Fibroblast of lung (primary cell): ENCODE data around the gene MREG. TPM values are rescaled to one million over a fixed set of nuclear protein-coding genes. Genes with fewer than 3 reads are reported as not detected.

Source experiments
- DNase-seq, 2 donors: peaks; one replicate each; pipeline versions ENCODE4 v3.0.0 to v3.0.0-alpha.2; 2010; ENCODE audit warnings: low read depth in 2 of 2
- H2AFZ ChIP-seq: 2 replicates; pipeline ENCODE4 v1.5.1; 2012; ENCODE audit warnings: low read length, control low read depth, inconsistent platforms
- H3K27ac ChIP-seq: 2 replicates; pipeline ENCODE4 v1.5.1; 2011; ENCODE audit warnings: low read length, control low read depth; ENCODE audit not compliant: insufficient read depth
- H3K27me3 ChIP-seq: 2 replicates; pipeline ENCODE4 v1.5.1; 2011; ENCODE audit warnings: mild to moderate bottlenecking, low read length; ENCODE audit not compliant: control insufficient read depth, insufficient read depth
- H3K36me3 ChIP-seq: 2 replicates; pipeline ENCODE4 v1.5.1; 2011; ENCODE audit warnings: low read length; ENCODE audit not compliant: control insufficient read depth, insufficient read depth
- H3K4me1 ChIP-seq: 2 replicates; pipeline ENCODE4 v1.5.1; 2011; ENCODE audit warnings: low read length; ENCODE audit not compliant: control insufficient read depth, insufficient read depth; ENCODE audit errors: extremely low read depth
- H3K4me2 ChIP-seq: 2 replicates; pipeline ENCODE4 v1.5.1; 2011; ENCODE audit warnings: low read length, control low read depth; ENCODE audit not compliant: insufficient read depth; ENCODE audit errors: extremely low read depth
- H3K4me3 ChIP-seq, 4 experiments: fragments of 200-600 bp in 1 of 4; sonication (generic) in 1 of 4; replicated peaks in 1 of 4; 2 replicates each; pipeline ENCODE4 v1.5.1; 2011 to 2016; ENCODE audit warnings: low read length in 4 of 4, low read depth in 3 of 4, mild to moderate bottlenecking in 3 of 4, control low read depth in 2 of 4, inconsistent platforms in 1 of 4, mixed read lengths in 1 of 4; ENCODE audit not compliant: insufficient read depth in 1 of 4; ENCODE audit errors: control extremely low read depth in 1 of 4
- H3K79me2 ChIP-seq: 2 replicates; pipeline ENCODE4 v1.5.1; 2012; ENCODE audit warnings: mild to moderate bottlenecking, low read length, inconsistent platforms; ENCODE audit not compliant: control insufficient read depth, insufficient read depth
- H3K9ac ChIP-seq: 2 replicates; pipeline ENCODE4 v1.5.1; 2011; ENCODE audit warnings: mild to moderate bottlenecking, low read length, control low read depth; ENCODE audit not compliant: insufficient read depth
- H3K9me3 ChIP-seq: 2 replicates; pipeline ENCODE4 v1.5.1; 2012; ENCODE audit warnings: low read depth, low read length; ENCODE audit not compliant: control insufficient read depth, insufficient read depth
- H4K20me1 ChIP-seq: 2 replicates; pipeline ENCODE4 v1.5.1; 2011; ENCODE audit warnings: low read length; ENCODE audit not compliant: control insufficient read depth, insufficient read depth; ENCODE audit errors: extremely low read depth
- EZH2 ChIP-seq: IDR thresholded peaks from 2 replicates; pipeline ENCODE4 v1.5.1; 2012; ENCODE audit warnings: low read length, control low read depth, mild to moderate bottlenecking; ENCODE audit errors: missing control alignments
- polyA plus RNA-seq, 2 donors: library from polyadenylated mRNA; depleted of rRNA in 1 of 2; stranded (reverse) in 1 of 2; unstranded in 1 of 2; fragments of >200 nt; gene quantifications; 2 replicates each; pipeline ENCODE4 v1.2.1, GENCODE V29; 2011 to 2012; ENCODE audit warnings: missing spikeins in 1 of 2
- total RNA-seq: library from RNA; depleted of rRNA; stranded (reverse); fragments of >200 nt; gene quantifications from 2 replicates; pipeline ENCODE4 v1.2.1, GENCODE V29; 2014
- TF ChIP-seq, protein P1 (sequence below), 2 donors: IDR thresholded peaks in 1 of 2; conservative IDR thresholded peaks in 1 of 2; 1 replicate in 1 of 2; 2 replicates in 1 of 2; pipeline ENCODE4 v1.5.1; 2011 to 2012; ENCODE audit warnings: low read length in 2 of 2, control low read depth in 1 of 2, inconsistent platforms in 1 of 2, low read depth in 1 of 2, mild to moderate bottlenecking in 1 of 2

Gene MREG
- total and polyA plus RNA-seq, 2 donors (not counting 1 experiment from before 2014, with no cell fraction given), result 2.4 to 3.5 TPM

DNA sequence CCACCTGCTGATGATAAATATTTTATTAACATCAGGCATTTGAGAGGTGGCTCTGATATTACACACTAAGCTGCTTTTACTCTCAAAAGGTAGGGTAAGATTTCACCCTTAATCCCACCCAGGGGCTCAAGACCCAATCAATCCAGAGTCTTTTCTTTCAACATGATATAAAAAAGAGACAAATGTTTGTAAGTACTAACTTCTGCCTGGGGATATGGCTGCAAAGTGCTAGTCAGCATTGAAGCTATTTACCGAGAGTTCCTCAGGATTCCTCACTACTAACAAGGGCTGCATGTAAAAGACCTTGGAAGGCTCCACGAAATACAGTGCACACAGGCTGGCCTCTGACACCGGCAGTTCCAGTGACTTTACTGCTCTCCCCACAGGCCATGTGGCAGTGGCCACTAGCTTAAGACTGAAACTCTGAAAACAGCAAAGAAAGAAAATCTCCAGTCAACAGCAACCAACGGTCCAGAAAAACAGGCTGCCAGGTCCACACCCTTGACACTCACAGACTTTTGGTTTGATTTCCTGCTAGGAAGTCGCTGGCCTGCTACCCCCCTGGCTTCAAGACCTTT lies 11.2 kb downstream of the MREG start:
- Histone ChIP-seq H3K36me3 (no peaks in the 10 kb centered on the region), H2AFZ (no peak overlapping the region), H3K4me2 (no peak overlapping the region), H3K4me1 (no peaks in the 10 kb centered on the region), H3K9ac (no peak overlapping the region), H3K9me3 (no peaks in the 10 kb centered on the region), H3K4me3 (no peak overlapping the region), H3K79me2 (no peaks in the 10 kb centered on the region), H3K27ac (no peak overlapping the region), H3K27me3 (no peaks in the 10 kb centered on the region), H4K20me1 (no peaks in the 10 kb centered on the region)
- TF ChIP-seq EZH2, result no peak
- TF ChIP-seq, protein P1, sequence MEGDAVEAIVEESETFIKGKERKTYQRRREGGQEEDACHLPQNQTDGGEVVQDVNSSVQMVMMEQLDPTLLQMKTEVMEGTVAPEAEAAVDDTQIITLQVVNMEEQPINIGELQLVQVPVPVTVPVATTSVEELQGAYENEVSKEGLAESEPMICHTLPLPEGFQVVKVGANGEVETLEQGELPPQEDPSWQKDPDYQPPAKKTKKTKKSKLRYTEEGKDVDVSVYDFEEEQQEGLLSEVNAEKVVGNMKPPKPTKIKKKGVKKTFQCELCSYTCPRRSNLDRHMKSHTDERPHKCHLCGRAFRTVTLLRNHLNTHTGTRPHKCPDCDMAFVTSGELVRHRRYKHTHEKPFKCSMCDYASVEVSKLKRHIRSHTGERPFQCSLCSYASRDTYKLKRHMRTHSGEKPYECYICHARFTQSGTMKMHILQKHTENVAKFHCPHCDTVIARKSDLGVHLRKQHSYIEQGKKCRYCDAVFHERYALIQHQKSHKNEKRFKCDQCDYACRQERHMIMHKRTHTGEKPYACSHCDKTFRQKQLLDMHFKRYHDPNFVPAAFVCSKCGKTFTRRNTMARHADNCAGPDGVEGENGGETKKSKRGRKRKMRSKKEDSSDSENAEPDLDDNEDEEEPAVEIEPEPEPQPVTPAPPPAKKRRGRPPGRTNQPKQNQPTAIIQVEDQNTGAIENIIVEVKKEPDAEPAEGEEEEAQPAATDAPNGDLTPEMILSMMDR (conservative IDR thresholded peaks at IDR 0.05 in 1 of 2, IDR thresholded peaks at IDR 0.05 in 1 of 2; ENCODE audit: low read depth in 1 of 2, low read length in 2 of 2), result no peak
- DNase-seq, result no peak

DNA sequence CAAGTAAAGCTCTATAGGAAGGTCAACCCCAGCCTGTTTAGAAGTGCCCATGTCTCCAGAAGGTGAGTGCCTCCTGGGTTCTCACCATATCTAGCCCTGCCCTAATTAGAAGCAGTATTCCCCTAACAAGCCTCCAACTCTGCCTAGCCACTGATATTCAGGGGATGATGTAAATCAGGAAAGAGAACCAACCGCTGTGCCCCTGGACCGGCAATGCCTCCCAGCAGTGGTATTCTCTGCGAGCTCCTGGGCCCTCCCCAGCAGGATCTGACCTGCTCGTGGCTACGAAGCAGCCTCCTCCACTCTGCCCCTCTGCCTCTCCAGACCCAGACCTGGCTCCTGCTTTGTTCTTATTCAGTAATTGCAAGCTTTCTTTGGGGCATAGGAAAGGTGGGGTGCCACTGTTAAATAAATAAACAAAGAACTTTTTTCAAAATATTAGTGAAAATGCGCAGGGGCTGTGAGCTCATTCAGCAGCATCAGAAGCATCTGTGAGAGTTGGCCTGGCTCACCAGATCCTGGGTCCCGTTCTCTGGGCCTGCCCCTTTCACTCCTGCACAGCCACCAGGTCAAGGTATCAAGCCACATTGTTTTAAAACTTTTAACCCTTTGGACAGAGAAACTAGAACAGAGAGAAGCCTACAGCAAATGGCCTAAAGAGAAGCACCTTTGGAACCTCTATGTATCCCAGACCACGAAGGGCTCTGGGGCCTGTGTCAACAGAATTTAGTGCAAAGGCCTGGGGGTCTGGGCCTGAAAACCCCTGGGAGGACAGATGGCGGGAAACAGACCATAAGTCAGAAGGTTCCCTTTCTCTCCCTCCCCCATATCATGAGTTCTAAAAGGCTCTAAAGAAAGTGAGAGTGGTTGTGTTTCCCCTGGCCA lies 11.9 kb downstream of the MREG start:
- no peaks in the 10 kb centered on the region for H3K36me3 ChIP-seq
- H3K79me2 ChIP-seq, result no peaks in the 10 kb centered on the region
- no peak overlapping the region for H3K4me3 ChIP-seq
- no peaks in the 10 kb centered on the region for H4K20me1 ChIP-seq
- H3K4me2 ChIP-seq, result no peak overlapping the region
- no peak overlapping the region for H2AFZ ChIP-seq
- no peaks in the 10 kb centered on the region for H3K27me3 ChIP-seq
- H3K4me1 ChIP-seq, result no peaks in the 10 kb centered on the region
- no peak overlapping the region for H3K27ac ChIP-seq
- H3K9me3 ChIP-seq, result no peaks in the 10 kb centered on the region
- no peak overlapping the region for H3K9ac ChIP-seq
- TF ChIP-seq, protein P1 (conservative IDR thresholded peaks at IDR 0.05 in 1 of 2, IDR thresholded peaks at IDR 0.05 in 1 of 2; ENCODE audit: low read depth in 1 of 2, low read length in 2 of 2), result no peak
- TF ChIP-seq EZH2, result no peak
- DNase-seq, result no peak

DNA sequence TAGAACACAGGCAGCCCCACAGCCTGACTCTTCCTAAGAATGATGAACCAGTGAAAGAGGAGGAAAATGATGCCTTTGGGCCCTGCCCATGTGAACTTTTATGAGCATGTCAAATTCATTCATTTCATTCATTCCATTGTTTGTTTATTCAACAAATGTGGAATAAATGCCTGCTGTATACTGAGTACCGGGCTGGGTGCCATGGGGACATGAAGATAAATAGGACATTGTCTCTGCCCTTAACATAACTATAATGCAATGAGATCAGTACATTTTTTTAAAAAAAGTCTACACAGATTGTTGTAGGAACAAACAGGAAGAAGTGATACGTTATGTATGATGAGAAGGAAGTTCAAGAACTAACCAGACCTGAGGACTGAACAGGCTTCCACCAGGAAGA lies 14.7 kb downstream of the MREG start:
- Histone ChIP-seq H3K27me3 (no peaks in the 10 kb centered on the region), H3K9me3 (no peaks in the 10 kb centered on the region), H3K9ac (no peak overlapping the region), H3K4me1 (no peaks in the 10 kb centered on the region), H3K79me2 (no peaks in the 10 kb centered on the region), H2AFZ (no peak overlapping the region), H4K20me1 (no peaks in the 10 kb centered on the region), H3K27ac (no peak overlapping the region), H3K4me3 (no peak overlapping the region), H3K36me3 (no peaks in the 10 kb centered on the region), H3K4me2 (no peak overlapping the region)
- no peak for TF ChIP-seq EZH2
- TF ChIP-seq, protein P1 (conservative IDR thresholded peaks at IDR 0.05 in 1 of 2, IDR thresholded peaks at IDR 0.05 in 1 of 2; ENCODE audit: low read depth in 1 of 2, low read length in 2 of 2), result no peak
- no peak for DNase-seq
